Chondrocyte (in vitro differentiated cells): Measurements from ENCODE around the gene AFF3. TPM values are rescaled to one million over a fixed set of nuclear protein-coding genes. Genes with fewer than 3 reads are reported as not detected.
"Not testable (repeated sequence)": the region's sequence is repeated elsewhere in the genome, so short reads cannot be mapped to it uniquely, and the experiment has no call there.

Experiments
- DNase-seq: peaks from one replicate; pipeline ENCODE4 v3.0.0; 2021; ENCODE audit warnings: mixed read lengths, low spot score
- H3K27ac Mint-ChIP-seq: one replicate; pipeline ENCODE4 v1.8.0; 2021; ENCODE audit warnings: mild to moderate bottlenecking, moderate library complexity, mixed read lengths; ENCODE audit not compliant: unreplicated experiment
- H3K27me3 Mint-ChIP-seq: 2 replicates; pipeline ENCODE4 v1.8.0; 2021; ENCODE audit warnings: low read depth, mixed read lengths
- H3K36me3 Mint-ChIP-seq: 2 replicates; pipeline ENCODE4 v1.8.0; 2021; ENCODE audit warnings: low read depth, mixed read lengths
- H3K4me1 Mint-ChIP-seq: 2 replicates; pipeline ENCODE4 v1.8.0; 2021; ENCODE audit warnings: low read depth, mild to moderate bottlenecking, mixed read lengths
- H3K4me3 Mint-ChIP-seq: one replicate; pipeline ENCODE4 v1.8.0; 2021; ENCODE audit warnings: mild to moderate bottlenecking, moderate library complexity, mixed read lengths; ENCODE audit not compliant: unreplicated experiment
- H3K9me3 Mint-ChIP-seq: 2 replicates; pipeline ENCODE4 v1.8.0; 2021; ENCODE audit warnings: low read depth, mixed read lengths
- total RNA-seq: library from RNA; stranded (reverse); gene quantifications from 3 replicates; pipeline ENCODE4 v1.2.1, GENCODE V29; 2021
- TF ChIP-seq, protein P1 (sequence below): fragments of 200-600 bp; sonication (generic); IDR thresholded peaks from 2 replicates; pipeline ENCODE4 v1.5.0; 2021; ENCODE audit warnings: antibody characterized with exemption, mild to moderate bottlenecking, moderate library complexity

AFF3 gene
- total RNA-seq, 1 donor from 2014 or later, result 127 TPM

DNA sequence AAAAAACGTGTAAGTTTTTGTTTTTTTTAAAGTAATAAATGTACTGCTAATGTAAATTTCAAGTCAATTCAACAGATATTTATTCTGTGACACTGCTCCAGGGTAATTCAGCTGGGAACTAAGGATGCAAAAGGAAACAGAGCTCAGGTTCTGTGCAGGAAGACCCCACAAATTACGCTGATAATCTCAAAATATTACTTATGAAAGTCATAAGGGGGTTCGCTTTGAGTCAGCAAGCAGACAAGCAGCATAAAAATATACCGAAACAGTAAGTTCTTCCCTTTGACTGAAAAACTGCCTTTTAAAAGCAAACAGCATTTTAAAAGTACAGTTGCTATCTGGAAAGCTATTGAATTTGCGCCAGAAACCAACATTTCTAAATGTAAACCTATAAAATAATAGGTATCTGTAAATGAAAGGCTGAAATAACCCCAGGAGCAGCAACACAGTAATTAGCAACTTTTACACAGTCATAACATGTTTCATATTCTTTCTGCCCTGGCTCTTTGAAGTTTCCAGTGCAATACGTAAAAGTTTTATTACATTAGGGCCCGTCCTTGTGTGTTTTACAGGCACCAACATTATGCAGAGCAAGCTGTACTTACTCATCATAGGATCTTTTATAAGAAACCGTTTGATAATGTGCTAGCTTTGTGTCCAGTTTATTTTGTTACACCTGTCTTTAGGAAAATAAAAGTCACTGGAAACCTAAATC lies 39.8 kb downstream of the AFF3 start:
- not testable (repeated sequence) for H3K27me3 Mint-ChIP-seq, H3K9me3 Mint-ChIP-seq, H3K27ac Mint-ChIP-seq, H3K36me3 Mint-ChIP-seq, DNase-seq
- Mint-ChIP-seq H3K4me3 (peak overlapping the region; percentile 79), H3K4me1 (peaks cover 30% of the 10 kb centered on the region)

DNA sequence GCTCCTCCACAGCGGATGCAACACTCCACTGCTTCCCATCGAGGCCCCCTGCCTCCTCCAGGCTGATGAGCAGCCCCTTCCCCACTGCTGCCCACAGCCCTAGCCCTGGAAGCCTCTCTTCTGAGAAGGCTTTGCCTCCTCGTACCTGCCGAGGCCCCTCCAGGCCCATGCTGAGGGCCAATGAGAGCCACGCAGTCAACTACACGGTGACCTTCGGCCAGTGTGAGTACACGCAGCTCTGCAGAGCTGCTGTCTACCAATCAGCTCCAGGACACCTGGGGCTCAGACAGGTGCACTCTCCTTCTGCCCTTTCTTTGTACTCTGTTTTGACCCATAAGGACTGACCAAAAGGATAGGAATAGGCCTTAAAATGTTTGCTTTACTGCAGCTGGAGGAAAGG lies 43.5 kb downstream of the AFF3 start:
- not testable (repeated sequence) for H3K27ac Mint-ChIP-seq, H3K27me3 Mint-ChIP-seq, DNase-seq, H3K9me3 Mint-ChIP-seq, H3K4me3 Mint-ChIP-seq, H3K4me1 Mint-ChIP-seq, H3K36me3 Mint-ChIP-seq

DNA sequence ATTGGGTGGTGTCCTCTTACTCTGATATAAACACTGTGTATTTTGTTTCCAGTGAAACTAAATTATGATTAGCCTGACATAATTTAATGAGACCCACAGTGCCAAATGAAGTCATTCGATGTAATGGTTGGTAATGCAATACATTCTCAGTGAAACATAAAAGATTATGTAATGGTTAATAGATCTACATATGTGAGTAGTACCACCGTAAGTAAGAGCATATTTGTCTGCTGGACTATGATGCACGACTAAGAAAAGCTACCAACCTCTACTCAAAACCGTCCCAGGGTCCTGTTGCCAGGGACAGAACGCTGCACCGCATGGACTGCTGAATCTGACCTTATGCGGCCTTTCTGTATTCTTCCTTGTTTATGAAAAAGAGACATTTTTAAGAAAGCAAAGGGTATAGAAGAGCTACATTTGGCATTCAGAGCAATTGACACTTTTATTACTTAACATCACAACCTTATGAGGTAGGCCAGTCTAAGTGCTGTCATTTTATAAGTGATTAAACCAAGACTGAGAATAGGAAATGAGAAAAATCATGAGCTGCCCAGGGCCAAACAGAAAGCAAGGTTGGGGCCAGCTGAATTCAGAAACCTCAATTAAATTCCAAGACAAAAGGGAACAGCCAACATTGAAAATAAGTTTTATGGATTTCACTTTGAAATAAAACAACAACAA lies 44.6 kb downstream of the AFF3 start:
- H3K27ac Mint-ChIP-seq, H3K36me3 Mint-ChIP-seq, H3K27me3 Mint-ChIP-seq, DNase-seq, H3K9me3 Mint-ChIP-seq, H3K4me3 Mint-ChIP-seq, H3K4me1 Mint-ChIP-seq: not testable (repeated sequence)

DNA sequence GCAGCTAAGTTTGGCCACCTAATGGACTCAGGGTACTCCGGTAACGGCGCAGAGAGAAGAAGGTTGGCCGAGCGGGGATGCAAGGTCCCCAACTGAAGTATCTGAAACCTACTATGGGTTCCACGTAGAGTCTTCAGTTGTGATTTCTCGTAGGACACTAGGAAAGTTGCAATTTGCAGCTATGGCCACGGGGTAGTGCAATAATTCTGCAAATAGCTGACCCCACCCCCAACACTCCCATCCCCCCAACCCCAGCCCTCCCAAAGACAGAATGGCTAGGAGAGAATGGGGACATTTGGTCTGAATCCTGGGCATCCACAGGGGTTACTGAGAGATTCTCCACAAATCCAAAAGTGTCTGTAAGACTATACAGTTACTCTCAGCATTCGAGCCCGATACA lies 46.5 kb downstream of the AFF3 start:
- not testable (repeated sequence) for H3K9me3 Mint-ChIP-seq, H3K36me3 Mint-ChIP-seq, H3K4me3 Mint-ChIP-seq, H3K27me3 Mint-ChIP-seq, H3K4me1 Mint-ChIP-seq, H3K27ac Mint-ChIP-seq, DNase-seq
- TF ChIP-seq, protein P1, sequence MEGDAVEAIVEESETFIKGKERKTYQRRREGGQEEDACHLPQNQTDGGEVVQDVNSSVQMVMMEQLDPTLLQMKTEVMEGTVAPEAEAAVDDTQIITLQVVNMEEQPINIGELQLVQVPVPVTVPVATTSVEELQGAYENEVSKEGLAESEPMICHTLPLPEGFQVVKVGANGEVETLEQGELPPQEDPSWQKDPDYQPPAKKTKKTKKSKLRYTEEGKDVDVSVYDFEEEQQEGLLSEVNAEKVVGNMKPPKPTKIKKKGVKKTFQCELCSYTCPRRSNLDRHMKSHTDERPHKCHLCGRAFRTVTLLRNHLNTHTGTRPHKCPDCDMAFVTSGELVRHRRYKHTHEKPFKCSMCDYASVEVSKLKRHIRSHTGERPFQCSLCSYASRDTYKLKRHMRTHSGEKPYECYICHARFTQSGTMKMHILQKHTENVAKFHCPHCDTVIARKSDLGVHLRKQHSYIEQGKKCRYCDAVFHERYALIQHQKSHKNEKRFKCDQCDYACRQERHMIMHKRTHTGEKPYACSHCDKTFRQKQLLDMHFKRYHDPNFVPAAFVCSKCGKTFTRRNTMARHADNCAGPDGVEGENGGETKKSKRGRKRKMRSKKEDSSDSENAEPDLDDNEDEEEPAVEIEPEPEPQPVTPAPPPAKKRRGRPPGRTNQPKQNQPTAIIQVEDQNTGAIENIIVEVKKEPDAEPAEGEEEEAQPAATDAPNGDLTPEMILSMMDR, result peak; percentile 20

DNA sequence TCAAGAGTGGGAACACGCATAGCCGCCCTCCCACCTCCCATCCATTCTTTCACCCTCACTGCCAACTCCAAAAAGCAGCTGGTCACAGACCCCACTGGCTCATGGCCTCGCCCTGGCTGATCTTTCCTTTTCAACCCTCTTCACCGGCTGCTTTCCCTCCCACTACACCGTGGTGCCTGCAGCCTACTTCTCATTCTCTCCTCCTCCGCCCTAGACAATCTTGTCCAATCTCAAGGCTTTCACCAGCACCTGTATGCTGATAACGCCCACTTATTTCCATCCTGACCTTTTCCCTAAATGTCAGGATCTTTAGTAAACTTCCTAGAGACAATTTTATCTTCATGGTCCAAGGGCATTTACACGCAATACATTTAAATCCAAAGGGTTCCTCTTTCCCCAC lies 50.6 kb downstream of the AFF3 start:
- DNase-seq, H3K4me3 Mint-ChIP-seq, H3K27me3 Mint-ChIP-seq, H3K27ac Mint-ChIP-seq, H3K9me3 Mint-ChIP-seq, H3K36me3 Mint-ChIP-seq, H3K4me1 Mint-ChIP-seq: not testable (repeated sequence)

DNA sequence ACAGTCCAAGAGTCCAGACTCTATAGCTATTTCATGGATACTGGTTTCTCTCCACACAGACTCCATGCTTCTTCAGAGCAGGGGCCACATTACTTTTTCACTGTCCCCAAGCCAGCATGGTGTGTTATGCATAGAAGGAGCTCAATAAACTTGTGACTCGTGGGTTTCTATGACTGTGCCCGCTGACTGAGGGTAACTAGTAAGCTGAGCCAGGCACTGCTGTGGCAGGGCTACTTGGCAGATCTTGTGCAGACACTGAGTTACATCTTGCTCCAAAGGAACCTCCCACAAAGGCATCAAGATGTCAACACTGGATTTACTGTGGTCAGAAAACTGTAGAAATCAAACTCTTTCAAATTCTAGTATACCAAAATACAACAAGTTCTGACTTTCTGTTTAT lies 56.6 kb downstream of the AFF3 start:
- H3K27me3 Mint-ChIP-seq, DNase-seq, H3K27ac Mint-ChIP-seq, H3K36me3 Mint-ChIP-seq, H3K4me3 Mint-ChIP-seq, H3K9me3 Mint-ChIP-seq: not testable (repeated sequence)
- peaks cover 31% of the 10 kb centered on the region for H3K4me1 Mint-ChIP-seq

DNA sequence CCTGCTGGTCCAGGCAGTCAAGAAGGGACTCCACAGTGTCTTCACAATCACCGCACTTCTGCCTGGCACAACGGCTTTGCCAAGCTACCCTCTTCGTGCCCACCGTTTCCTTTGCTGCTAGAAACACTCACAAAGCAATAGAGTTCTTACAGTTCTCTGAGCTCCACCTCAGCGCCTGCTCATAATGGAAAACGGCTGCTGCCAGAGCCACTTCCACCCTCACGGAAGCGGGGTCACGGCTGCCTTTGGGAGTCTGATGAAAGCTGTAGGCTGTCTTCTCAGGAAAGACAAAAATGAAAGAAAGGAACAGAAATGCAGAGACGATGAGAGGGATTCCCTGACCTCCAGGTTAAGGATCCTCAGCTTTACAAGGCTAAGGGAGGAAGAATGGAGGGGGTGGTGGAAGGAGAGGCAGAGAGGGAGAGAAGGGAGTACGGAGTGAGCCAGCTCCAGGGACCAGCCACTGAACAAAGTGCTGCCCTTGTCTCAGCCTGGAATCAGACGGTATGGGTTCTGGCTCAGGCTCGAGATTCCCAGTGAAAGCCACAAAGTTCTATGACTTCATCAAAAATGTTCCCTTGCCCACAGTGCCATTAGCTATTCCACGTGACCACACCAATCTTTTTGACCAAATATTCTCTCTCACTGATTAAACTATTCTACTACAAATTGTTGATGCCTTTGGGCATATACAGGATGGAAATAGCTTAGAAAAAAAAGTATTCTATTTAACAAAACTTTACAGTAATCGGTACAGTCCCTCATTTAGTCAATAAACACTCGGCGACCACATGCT lies 58.8 kb downstream of the AFF3 start:
- DNase-seq, H3K9me3 Mint-ChIP-seq, H3K36me3 Mint-ChIP-seq, H3K27me3 Mint-ChIP-seq: not testable (repeated sequence)
- H3K27ac Mint-ChIP-seq, result peak overlapping the region; percentile 98
- H3K4me1 Mint-ChIP-seq, result peaks cover 40% of the 10 kb centered on the region
- H3K4me3 Mint-ChIP-seq, result peak overlapping the region; percentile 62

DNA sequence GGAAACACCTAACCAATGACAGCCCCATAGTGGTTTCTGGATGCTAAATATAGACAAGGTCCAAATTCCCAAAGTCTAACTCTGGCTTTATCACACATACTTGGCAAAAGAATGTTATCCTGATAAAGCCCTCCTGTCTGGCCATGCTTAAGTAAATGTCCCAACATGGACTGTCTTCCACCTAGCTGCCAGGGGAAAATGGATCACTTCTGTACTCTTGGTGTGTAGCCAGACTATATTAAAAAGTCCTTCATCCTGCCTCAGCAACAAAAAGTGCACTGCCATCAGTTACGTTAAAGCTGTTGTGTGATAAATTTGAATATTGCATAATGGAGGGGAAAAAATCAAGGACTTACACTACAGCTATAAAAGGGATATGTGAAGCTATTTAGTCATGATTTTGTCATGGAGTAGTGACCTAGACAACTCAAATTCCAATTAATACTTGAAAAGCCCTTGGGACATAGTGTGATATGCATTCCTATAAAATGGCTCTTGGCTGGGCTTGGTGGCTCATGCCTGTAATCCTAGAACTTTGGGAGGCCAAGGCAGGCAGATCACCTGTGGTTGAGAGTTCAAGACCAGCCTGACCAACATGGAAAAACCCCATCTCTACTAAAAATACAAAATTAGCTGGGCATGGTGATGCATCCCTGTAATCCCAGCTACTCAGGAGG lies 60.0 kb downstream of the AFF3 start:
- H3K36me3 Mint-ChIP-seq, DNase-seq, H3K9me3 Mint-ChIP-seq, H3K27me3 Mint-ChIP-seq: not testable (repeated sequence)
- peak overlapping the region; percentile 33 for H3K4me3 Mint-ChIP-seq
- H3K4me1 Mint-ChIP-seq, result peaks cover 40% of the 10 kb centered on the region
- peak overlapping the region; percentile 98 for H3K27ac Mint-ChIP-seq
